ENCODE measurements around the gene CYP4X1. TPM values are rescaled to one million over a fixed set of nuclear protein-coding genes. Genes with fewer than 3 reads are reported as not detected.
"Not testable (repeated sequence)": the region's sequence is repeated elsewhere in the genome, so short reads cannot be mapped to it uniquely, and the experiment has no call there.

Gene CYP4X1, protein sequence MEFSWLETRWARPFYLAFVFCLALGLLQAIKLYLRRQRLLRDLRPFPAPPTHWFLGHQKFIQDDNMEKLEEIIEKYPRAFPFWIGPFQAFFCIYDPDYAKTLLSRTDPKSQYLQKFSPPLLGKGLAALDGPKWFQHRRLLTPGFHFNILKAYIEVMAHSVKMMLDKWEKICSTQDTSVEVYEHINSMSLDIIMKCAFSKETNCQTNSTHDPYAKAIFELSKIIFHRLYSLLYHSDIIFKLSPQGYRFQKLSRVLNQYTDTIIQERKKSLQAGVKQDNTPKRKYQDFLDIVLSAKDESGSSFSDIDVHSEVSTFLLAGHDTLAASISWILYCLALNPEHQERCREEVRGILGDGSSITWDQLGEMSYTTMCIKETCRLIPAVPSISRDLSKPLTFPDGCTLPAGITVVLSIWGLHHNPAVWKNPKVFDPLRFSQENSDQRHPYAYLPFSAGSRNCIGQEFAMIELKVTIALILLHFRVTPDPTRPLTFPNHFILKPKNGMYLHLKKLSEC
- total RNA-seq (2014; rRNA removed; shearing (Covaris generic); ENCODE audit: low replicate concordance), result not detected in 2 replicates

- in situ Hi-C loops (cut with HindIII; ENCODE audit: low pct_unique_long_range_greater_than_20kb, low sequenced_read_pairs), result no loop called here
- no peak for DNase-seq (ENCODE audit: low read depth)
Observed at GRCh38 chr1:47023268-47024140, at the start of gene CYP4X1. TSS of gene CYP4X1 (plus strand) at chr1:47023669. CDS start at chr1:47023818, 149 bp downstream.

- DNase-seq (ENCODE audit: low read depth), result no peak
- in situ Hi-C loops (cut with HindIII; ENCODE audit: low pct_unique_long_range_greater_than_20kb, low sequenced_read_pairs), result no loop called here
Observed at GRCh38 chr1:46983166-46983829, 40.2 kb upstream of the CYP4X1 start.

DNA sequence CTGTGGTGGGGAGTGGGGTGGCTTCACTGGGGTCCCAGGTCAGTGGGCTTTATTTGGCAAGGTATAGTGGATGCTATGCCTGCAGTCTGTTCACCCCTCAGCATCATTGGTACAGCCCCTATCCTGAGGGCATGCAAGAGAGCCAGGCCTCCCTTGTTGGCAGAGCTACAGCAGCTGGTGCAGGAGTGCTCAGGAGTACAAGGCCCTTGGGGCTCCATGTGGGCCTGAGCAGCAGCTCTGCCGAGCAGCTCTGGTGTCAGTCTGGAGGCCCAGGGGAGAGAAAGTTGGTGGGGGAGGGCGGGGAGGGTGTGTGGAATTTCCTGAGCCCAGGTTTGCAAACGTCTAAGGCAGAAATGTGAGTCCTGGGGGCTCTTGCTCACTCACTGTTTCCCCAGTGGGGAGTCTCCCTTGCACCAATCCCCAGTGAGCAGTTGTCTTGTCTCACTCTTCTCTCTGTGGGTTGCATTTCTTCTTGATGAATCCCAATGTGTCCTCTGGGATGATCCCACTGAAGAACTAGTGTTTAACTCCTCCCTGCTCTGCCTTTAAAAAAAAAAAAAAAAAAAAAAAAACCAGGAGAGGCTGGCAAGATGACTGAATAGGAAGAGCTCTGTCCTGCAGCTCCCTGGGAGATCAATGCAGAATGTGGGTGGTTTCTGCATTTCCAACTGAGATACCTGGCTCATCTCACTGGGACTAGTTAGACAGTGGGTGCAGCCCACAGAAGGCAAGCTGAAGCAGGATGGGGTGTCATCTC, 39.5 kb upstream of the CYP4X1 start:
- in situ Hi-C loops (cut with HindIII; ENCODE audit: low pct_unique_long_range_greater_than_20kb, low sequenced_read_pairs), result no loop called here
- DNase-seq (ENCODE audit: low read depth), result no peak

- DNase-seq (ENCODE audit: low read depth); in situ Hi-C loops (cut with HindIII; ENCODE audit: low pct_unique_long_range_greater_than_20kb, low sequenced_read_pairs): not testable (repeated sequence)
Observed at GRCh38 chr1:46990541-46990940, 32.9 kb upstream of the CYP4X1 start.

- in situ Hi-C loops (cut with HindIII; ENCODE audit: low pct_unique_long_range_greater_than_20kb, low sequenced_read_pairs), result no loop called here
- no peak for DNase-seq (ENCODE audit: low read depth)
Observed at GRCh38 chr1:46991083-46991923, 32.2 kb upstream of the CYP4X1 start.

- no peak for DNase-seq (ENCODE audit: low read depth)
- in situ Hi-C loops (cut with HindIII; ENCODE audit: low pct_unique_long_range_greater_than_20kb, low sequenced_read_pairs), result no loop called here
Observed at GRCh38 chr1:46996659-46997281, 26.7 kb upstream of the CYP4X1 start.

DNA sequence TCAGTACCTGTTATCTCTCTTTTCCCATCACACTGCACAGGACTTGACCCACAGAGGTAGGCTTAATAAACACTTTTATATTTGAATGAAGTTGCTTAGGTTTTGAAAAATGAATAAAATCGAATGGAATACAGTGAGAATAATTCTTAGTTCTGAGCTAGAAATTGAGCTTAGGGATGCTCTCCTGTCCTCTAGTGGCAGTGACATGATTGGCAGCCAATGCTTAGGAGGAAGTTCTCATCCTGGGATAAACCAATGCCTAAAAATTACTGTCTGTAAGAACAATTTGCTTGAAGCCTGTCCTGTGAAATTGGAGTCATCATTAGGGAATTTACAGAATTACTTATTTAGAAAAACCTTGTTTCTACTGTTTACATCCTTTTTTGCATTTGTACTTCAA, 21.3 kb upstream of the CYP4X1 start:
- in situ Hi-C loops (cut with HindIII; ENCODE audit: low pct_unique_long_range_greater_than_20kb, low sequenced_read_pairs), result no loop called here

DNA sequence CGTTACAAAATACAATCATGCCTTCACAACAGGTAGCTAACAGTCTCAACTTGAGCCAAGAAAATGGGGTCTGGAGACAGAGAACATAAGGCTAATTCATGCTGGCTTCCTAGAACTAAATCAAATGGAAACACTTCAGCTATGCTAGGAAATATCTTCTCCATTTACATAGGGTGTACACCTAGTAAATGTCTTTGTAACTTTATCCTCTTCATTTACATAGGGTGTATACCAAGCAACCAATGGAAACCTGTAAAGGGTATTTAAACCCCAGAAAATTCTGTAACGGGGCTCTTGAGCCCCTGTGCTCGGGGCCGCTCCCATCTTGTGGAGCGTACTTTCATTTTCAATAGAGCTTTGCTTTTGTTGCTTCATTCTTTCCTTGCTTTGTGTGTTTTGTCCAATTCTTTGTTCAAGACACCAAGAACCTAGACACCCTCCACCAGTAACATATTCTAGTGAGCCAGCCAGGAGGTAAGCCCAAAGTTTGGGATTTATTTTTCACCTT, 19.5 kb upstream of the CYP4X1 start:
- in situ Hi-C loops (cut with HindIII; ENCODE audit: low pct_unique_long_range_greater_than_20kb, low sequenced_read_pairs), result no loop called here
- no peak for DNase-seq (ENCODE audit: low read depth)

More for the DNA sequence above, 21.3 kb upstream of the CYP4X1 start:
- no peak for DNase-seq (ENCODE audit: low read depth)

DNA sequence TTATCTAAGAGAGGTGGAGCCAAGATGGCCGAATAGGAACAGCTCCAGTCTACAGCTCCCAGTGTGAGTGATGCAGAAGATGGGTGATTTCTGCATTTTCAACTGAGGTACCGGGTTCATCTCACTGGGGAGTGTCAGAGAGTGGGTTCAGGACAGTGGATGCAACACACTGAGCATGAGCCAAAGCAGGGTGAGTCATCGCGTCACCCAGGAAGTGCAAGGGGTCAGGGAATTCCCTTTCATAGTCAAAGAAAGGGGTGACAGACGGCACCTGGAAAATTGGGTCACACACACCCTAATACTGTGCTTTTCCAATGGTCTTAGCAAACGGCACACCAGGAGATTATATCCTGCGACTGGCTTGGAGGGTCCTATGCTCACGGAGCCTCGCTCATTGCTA, 17.0 kb upstream of the CYP4X1 start:
- DNase-seq (ENCODE audit: low read depth); in situ Hi-C loops (cut with HindIII; ENCODE audit: low pct_unique_long_range_greater_than_20kb, low sequenced_read_pairs): not testable (repeated sequence)

- no peak for DNase-seq (ENCODE audit: low read depth)
- in situ Hi-C loops (cut with HindIII; ENCODE audit: low pct_unique_long_range_greater_than_20kb, low sequenced_read_pairs), result no loop called here
Observed at GRCh38 chr1:47013293-47013692, 10.2 kb upstream of the CYP4X1 start.

DNA sequence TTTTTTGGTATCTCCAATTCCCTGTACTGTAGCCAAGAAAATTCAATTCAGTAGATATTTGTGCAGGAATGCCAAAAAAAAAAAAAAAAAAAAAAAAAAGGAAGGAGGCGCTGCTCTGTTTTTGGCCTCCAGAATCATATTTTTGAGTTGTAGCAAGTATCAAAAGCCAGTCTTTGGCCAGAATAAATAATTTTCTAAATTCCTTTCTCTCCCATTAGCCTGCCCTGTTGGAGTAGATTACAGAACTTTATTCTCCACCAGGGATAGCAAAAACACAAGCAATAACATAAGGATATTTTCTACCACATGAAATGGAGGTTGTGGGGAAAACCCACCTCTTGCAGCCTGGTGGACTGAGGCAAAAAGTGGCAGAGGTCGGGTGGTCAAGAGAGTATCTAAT, 2.4 kb upstream of the CYP4X1 start:
- in situ Hi-C loops (cut with HindIII; ENCODE audit: low pct_unique_long_range_greater_than_20kb, low sequenced_read_pairs), result no loop called here
- no peak for DNase-seq (ENCODE audit: low read depth)

DNA sequence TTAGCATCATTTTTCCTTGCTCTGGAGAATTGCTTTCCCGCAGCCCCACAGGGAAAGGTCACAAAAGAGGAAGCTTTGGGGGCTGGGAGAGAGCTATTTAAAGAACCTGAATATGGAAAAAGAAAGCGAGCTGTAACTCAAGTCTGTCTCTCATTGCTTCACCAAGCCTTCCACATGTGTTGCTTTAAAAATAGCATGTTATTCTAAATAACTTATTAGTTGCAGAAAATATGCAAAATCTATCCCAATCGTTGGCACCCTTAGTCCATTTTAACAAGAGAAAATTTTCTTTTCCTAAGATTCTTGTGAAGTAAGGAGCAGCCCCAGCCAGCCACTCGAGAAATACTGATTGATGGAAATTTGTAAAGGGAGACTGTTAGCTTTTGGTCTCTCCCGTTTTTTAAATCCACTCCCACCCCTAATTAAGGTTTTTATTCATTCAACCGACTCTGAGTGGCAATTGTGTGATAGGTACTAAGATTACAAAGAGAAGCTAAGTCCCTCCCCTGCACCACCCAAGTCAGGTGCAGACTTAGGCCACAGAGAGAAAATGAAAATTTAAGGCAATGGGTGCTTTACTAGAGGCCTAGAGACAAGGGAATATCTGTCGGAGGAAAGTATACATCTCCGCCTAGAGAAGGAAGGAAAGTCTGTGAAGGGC, 802 bp downstream of the CYP4X1 start:
- in situ Hi-C loops (cut with HindIII; ENCODE audit: low pct_unique_long_range_greater_than_20kb, low sequenced_read_pairs), result no loop called here
- no peak for DNase-seq (ENCODE audit: low read depth)

DNA sequence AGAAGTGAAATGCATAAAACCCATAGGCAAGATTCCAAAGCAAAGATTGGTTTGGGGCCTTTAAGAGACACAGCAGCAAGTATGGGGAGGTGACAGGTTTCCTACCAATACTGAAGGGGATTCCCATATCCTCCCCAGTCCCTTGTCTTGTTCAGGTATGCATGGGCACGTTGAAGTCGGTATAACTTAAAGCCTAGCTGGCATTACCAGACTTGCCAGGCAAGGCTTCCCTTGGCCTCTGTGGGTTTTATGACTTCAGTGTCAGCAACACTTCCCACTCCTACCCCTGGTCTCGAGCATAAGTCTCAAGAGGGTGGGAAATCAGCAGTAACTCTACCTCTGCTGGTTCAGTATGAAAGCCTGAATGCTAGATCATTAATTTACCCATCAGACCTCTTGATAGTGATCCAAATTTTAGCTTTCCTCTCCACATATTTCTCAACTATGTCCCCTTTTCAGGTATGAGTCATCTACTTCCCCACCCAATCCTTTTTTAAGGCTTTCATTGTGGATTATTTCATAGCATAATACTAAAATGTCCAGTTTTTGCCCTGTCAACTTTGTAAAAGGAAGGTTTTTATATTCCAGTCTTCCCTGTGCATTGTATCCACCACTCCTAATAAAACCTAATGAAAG, 6.8 kb downstream of the CYP4X1 start:
- DNase-seq (ENCODE audit: low read depth), result no peak
- in situ Hi-C loops (cut with HindIII; ENCODE audit: low pct_unique_long_range_greater_than_20kb, low sequenced_read_pairs), result no loop called here

DNA sequence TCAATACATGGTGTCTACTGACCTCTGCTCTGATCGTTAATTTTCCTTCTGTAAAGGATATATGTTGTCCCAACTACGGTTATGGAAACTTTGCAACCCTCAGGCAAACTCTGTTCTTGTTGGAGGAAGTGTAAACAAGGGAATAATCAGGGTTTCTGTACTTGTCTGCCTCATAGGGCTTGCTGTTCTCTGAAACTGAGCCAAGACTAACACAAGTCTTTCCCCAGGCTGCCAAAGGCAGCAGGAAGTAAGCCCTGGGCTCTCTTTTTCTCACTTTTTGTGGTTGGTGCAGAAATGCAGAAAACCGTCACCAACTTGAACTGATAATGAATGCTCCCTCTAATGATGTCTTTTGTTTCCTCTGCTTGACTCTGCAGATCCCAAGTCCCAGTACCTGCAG, 7.6 kb downstream of the CYP4X1 start:
- peak; percentile 1 for DNase-seq (ENCODE audit: low read depth)
- in situ Hi-C loops (cut with HindIII; ENCODE audit: low pct_unique_long_range_greater_than_20kb, low sequenced_read_pairs), result no loop called here

DNA sequence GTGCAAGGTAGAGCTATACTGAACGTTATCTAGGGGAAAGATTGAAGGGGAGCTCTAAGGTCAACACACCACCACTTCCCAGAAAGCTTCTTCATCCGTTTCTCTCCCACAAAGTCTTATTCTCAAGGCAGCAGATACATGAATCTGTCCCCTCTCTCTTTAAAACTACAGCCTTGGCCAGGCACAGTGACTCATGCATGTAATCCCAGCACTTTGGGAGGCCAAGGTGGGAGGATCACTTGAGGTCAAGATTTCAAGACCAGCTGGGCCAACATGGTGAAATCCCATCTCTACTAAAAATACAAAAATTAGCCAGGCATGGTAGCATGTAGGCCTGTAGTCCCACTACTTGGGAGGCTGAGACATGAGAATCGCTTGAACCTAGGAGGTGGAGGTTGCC, 8.1 kb downstream of the CYP4X1 start:
- in situ Hi-C loops (cut with HindIII; ENCODE audit: low pct_unique_long_range_greater_than_20kb, low sequenced_read_pairs), result no loop called here
- DNase-seq (ENCODE audit: low read depth), result no peak

- no peak for DNase-seq (ENCODE audit: low read depth)
- in situ Hi-C loops (cut with HindIII; ENCODE audit: low pct_unique_long_range_greater_than_20kb, low sequenced_read_pairs), result no loop called here
Observed at GRCh38 chr1:47036764-47037163, 13.3 kb downstream of the CYP4X1 start.
